Measurements from ENCODE around the gene PRKCE.
"Not testable (repeated sequence)": the region's sequence is repeated elsewhere in the genome, so short reads cannot be mapped to it uniquely, and the experiment has no call there.

GRCh38 chr2:45917561-45918176 lies 266.2 kb downstream of the PRKCE start:
- TF ChIP-seq POLR2AphosphoS5, CTCF, POLR2A (IDR thresholded peaks at IDR 0.05): not testable (repeated sequence)
